SK-N-SH treated with all-trans-retinoic acid at 6 μM for 48 hours (cell line): ENCODE measurements around the gene GPR171.

Source experiments
- ATAC-seq: fragments of 200-7000 bp; cut with Tn5 transposase; 3 replicates; pipeline ENCODE4 v1.9.1; 2020; ENCODE audit warnings: mild to moderate bottlenecking, moderate library complexity
- ARNTL ChIP-seq: fragments of 450-650 bp; formaldehyde crosslinking; IDR thresholded peaks from 2 replicates; pipeline ENCODE4 v1.5.0; 2020; ENCODE audit warnings: low read depth, mild to moderate bottlenecking, moderate library complexity, borderline replicate concordance
- BACH2 ChIP-seq: fragments of 250-450 bp; sonication (Bioruptor Pico); IDR thresholded peaks from 2 replicates; pipeline ENCODE4 v1.9.0; 2021; ENCODE audit warnings: mild to moderate bottlenecking, borderline replicate concordance
- CSDC2 ChIP-seq: fragments of 250-450 bp; sonication (Bioruptor Pico); IDR thresholded peaks from 2 replicates; pipeline ENCODE4 v1.5.0; 2020; ENCODE audit warnings: mild to moderate bottlenecking, moderate library complexity
- CSRNP3 ChIP-seq: fragments of 250-450 bp; sonication (Bioruptor Pico); IDR thresholded peaks from 2 replicates; pipeline ENCODE4 v1.5.1; 2021; ENCODE audit warnings: mild to moderate bottlenecking, moderate library complexity
- GLIS3 ChIP-seq: fragments of 250-450 bp; sonication (Bioruptor Pico); IDR thresholded peaks from 2 replicates; pipeline ENCODE4 v1.5.0; 2020; ENCODE audit warnings: mild to moderate bottlenecking, moderate library complexity
- ISL1 ChIP-seq: fragments of 250-450 bp; sonication (Bioruptor Pico); IDR thresholded peaks from 2 replicates; pipeline ENCODE4 v2.1.2; 2022; ENCODE audit warnings: mild to moderate bottlenecking, moderate library complexity
- OSR1 ChIP-seq: fragments of 250-450 bp; sonication (Bioruptor Pico); IDR thresholded peaks from 2 replicates; pipeline ENCODE4 v1.8.0; 2022; ENCODE audit warnings: moderate library complexity, mild to moderate bottlenecking, inconsistent platforms
- PATZ1 ChIP-seq: fragments of 250-450 bp; sonication (Bioruptor Pico); IDR thresholded peaks from 2 replicates; pipeline ENCODE4 v1.8.0; 2020; ENCODE audit warnings: mild to moderate bottlenecking, moderate library complexity, borderline replicate concordance
- POU6F1 ChIP-seq: fragments of 250-450 bp; sonication (Bioruptor Pico); IDR thresholded peaks from 2 replicates; pipeline ENCODE4 v1.8.0; 2021; ENCODE audit warnings: low read depth, mild to moderate bottlenecking, moderate library complexity, borderline replicate concordance
- PPARA ChIP-seq: fragments of 250-450 bp; sonication (Bioruptor Pico); IDR thresholded peaks from 2 replicates; pipeline ENCODE4 v1.5.0; 2020; ENCODE audit warnings: mild to moderate bottlenecking, borderline replicate concordance
- RARB ChIP-seq: fragments of 250-450 bp; sonication (Bioruptor Pico); IDR thresholded peaks from 2 replicates; pipeline ENCODE4 v1.8.0; 2021; ENCODE audit warnings: mild to moderate bottlenecking, moderate library complexity
- SNAI2 ChIP-seq: fragments of 250-450 bp; sonication (Bioruptor Pico); IDR thresholded peaks from 2 replicates; pipeline ENCODE4 v1.5.0; 2020; ENCODE audit warnings: mild to moderate bottlenecking, moderate library complexity
- TCF4 ChIP-seq: fragments of 250-450 bp; sonication (Bioruptor Pico); IDR thresholded peaks from 2 replicates; pipeline ENCODE4 v1.8.0; 2021; ENCODE audit warnings: mild to moderate bottlenecking, moderate library complexity, borderline replicate concordance
- TOX ChIP-seq: fragments of 250-450 bp; sonication (Bioruptor Pico); IDR thresholded peaks from 2 replicates; pipeline ENCODE4 v1.8.0; 2021; ENCODE audit warnings: mild to moderate bottlenecking, moderate library complexity, borderline replicate concordance
- TSHZ2 ChIP-seq: fragments of 250-450 bp; sonication (Bioruptor Pico); IDR thresholded peaks from 2 replicates; pipeline ENCODE4 v1.5.0; 2020; ENCODE audit warnings: mild to moderate bottlenecking, moderate library complexity
- ZC3H10 ChIP-seq: fragments of 250-450 bp; sonication (Bioruptor Pico); IDR thresholded peaks from 2 replicates; pipeline ENCODE4 v1.5.1; 2021; ENCODE audit warnings: mild to moderate bottlenecking, moderate library complexity
- ZFP3 ChIP-seq: fragments of 250-450 bp; sonication (Bioruptor Pico); IDR thresholded peaks from 2 replicates; pipeline ENCODE4 v1.5.0; 2020; ENCODE audit warnings: mild to moderate bottlenecking, moderate library complexity
- ZNF565 ChIP-seq: fragments of 450-650 bp; formaldehyde crosslinking; conservative IDR thresholded peaks from 2 replicates; pipeline ENCODE4 v1.5.0; 2020; ENCODE audit warnings: low read depth, mild to moderate bottlenecking, moderate library complexity
- ZNF70 ChIP-seq: fragments of 450-650 bp; formaldehyde crosslinking; IDR thresholded peaks from 2 replicates; pipeline ENCODE4 v1.5.0; 2020; ENCODE audit warnings: mild to moderate bottlenecking, moderate library complexity
- ZNF8 ChIP-seq: fragments of 450-650 bp; formaldehyde crosslinking; IDR thresholded peaks from 2 replicates; pipeline ENCODE4 v1.5.0; 2020; ENCODE audit warnings: mild to moderate bottlenecking, moderate library complexity

Gene GPR171

GRCh38 chr3:151219056-151219455, 16.0 kb upstream of the GPR171 start (continued):
- no peak for TF ChIP-seq TSHZ2 (CRISPR knock-in tag)
- no peak for TF ChIP-seq TCF4
- TF ChIP-seq RARB (CRISPR knock-in tag): no peak
- peak; percentile 81; the same call in 1 of the 2 replicates for TF ChIP-seq POU6F1 (CRISPR knock-in tag)
- TF ChIP-seq GLIS3 (CRISPR knock-in tag): no peak
- no peak for TF ChIP-seq PATZ1 (CRISPR knock-in tag)
- peak; percentile 82; the same call in 1 of the 2 replicates for TF ChIP-seq TOX (CRISPR knock-in tag)
- peak; percentile 92 for TF ChIP-seq SNAI2 (CRISPR knock-in tag)
- TF ChIP-seq ISL1 (CRISPR knock-in tag): peak; percentile 97
- no peak; the same call in 1 of the 2 replicates for TF ChIP-seq ZFP3 (CRISPR knock-in tag)

- peak; percentile 18; the same call in 2 of the 3 replicates for ATAC-seq
- no peak for TF ChIP-seq CSRNP3 (CRISPR knock-in tag)
- TF ChIP-seq TSHZ2 (CRISPR knock-in tag): 0 out of 2 replicates have a peak, but pooled peaks have one; percentile 22
- peak; percentile 76 for TF ChIP-seq ISL1 (CRISPR knock-in tag)
Observed at GRCh38 chr3:151218136-151218535, 15.1 kb upstream of the GPR171 start.

GRCh38 chr3:151216641-151217607, 13.9 kb upstream of the GPR171 start:
- peak; percentile 73 for ATAC-seq
- TF ChIP-seq PPARA: no peak
- peak; percentile 96 for TF ChIP-seq ZNF70 (CRISPR knock-in tag)
- TF ChIP-seq OSR1: no peak
- peak; percentile 55; the same call in 1 of the 2 replicates for TF ChIP-seq SNAI2 (CRISPR knock-in tag)
- peak; percentile 56; the same call in 1 of the 2 replicates for TF ChIP-seq POU6F1 (CRISPR knock-in tag)
- TF ChIP-seq ZNF565 (CRISPR knock-in tag): no peak
- no peak for TF ChIP-seq ZNF8 (CRISPR knock-in tag)
- TF ChIP-seq BACH2 (CRISPR knock-in tag): no peak
- TF ChIP-seq GLIS3 (CRISPR knock-in tag): peak; percentile 40; the same call in 1 of the 2 replicates
- TF ChIP-seq RARB (CRISPR knock-in tag): 0 out of 2 replicates have a peak, but pooled peaks have one; percentile 47
- no peak for TF ChIP-seq ARNTL
- peak; percentile 84 for TF ChIP-seq ZC3H10 (CRISPR knock-in tag)
- no peak for TF ChIP-seq CSDC2 (CRISPR knock-in tag)
- TF ChIP-seq TOX (CRISPR knock-in tag): 0 out of 2 replicates have a peak, but pooled peaks have one; percentile 32
- no peak; the same call in 1 of the 2 replicates for TF ChIP-seq CSRNP3 (CRISPR knock-in tag)
